Suprapubic skin (tissue), 4 donors: ENCODE results near the gene FXYD4. TPM values are rescaled to one million over a fixed set of nuclear protein-coding genes. Genes with fewer than 3 reads are reported as not detected.

Source experiments
- DNase-seq, 2 donors: peaks; one replicate each; pipeline ENCODE4 v3.0.0-alpha.2; 2019; ENCODE audit warnings: low spot score in 2 of 2
- H3K27ac ChIP-seq: fragments of 200-600 bp; sonication (generic); one replicate; pipeline ENCODE4 v1.5.1; 2019
- H3K27me3 ChIP-seq: fragments of 200-600 bp; sonication (generic); one replicate; pipeline ENCODE4 v1.5.1; 2019
- H3K36me3 ChIP-seq: fragments of 200-600 bp; sonication (generic); one replicate; pipeline ENCODE4 v1.5.1; 2019
- H3K4me1 ChIP-seq: fragments of 200-600 bp; sonication (generic); one replicate; pipeline ENCODE4 v1.5.1; 2019
- H3K4me3 ChIP-seq: fragments of 200-600 bp; sonication (generic); one replicate; pipeline ENCODE4 v1.5.1; 2019; ENCODE audit warnings: mild to moderate bottlenecking
- H3K9me3 ChIP-seq: fragments of 200-600 bp; sonication (generic); one replicate; pipeline ENCODE4 v1.5.1; 2019
- CTCF ChIP-seq, 2 donors: fragments of 200-600 bp in 1 of 2; fragments of 450-650 bp in 1 of 2; sonication (generic) in 1 of 2; IDR thresholded peaks; one replicate each; pipeline ENCODE4 v1.5.1; 2016 to 2019; ENCODE audit warnings: antibody characterized with exemption in 2 of 2, mild to moderate bottlenecking in 1 of 2, moderate library complexity in 1 of 2
- EP300 ChIP-seq: sonication (generic); formaldehyde crosslinking; IDR thresholded peaks from one replicate; pipeline ENCODE4 v1.6.1; 2017; ENCODE audit warnings: antibody characterized with exemption
- POLR2A ChIP-seq, 2 donors: fragments of 450-650 bp; IDR thresholded peaks; one replicate each; pipeline ENCODE4 v1.6.1; 2017; ENCODE audit warnings: antibody characterized with exemption in 2 of 2, mild to moderate bottlenecking in 2 of 2, moderate library complexity in 2 of 2
- POLR2AphosphoS5 ChIP-seq, 3 donors: sonication (generic); formaldehyde crosslinking; IDR thresholded peaks; one replicate each; pipeline ENCODE4 v1.6.1; 2017; ENCODE audit warnings: antibody characterized with exemption in 3 of 3
- WGBS: methylation state at CpG from one replicate; pipeline ENCODE4 v1.1.5; 2018; 5-methylcytosine and 5-hydroxymethylcytosine counted together
- total RNA-seq, 4 donors: library from RNA; depleted of rRNA; stranded (reverse); fragments of >200 nt; gene quantifications; one replicate each; pipeline ENCODE4 v1.1.0, GENCODE V29; 2016

Gene FXYD4
- total RNA-seq, 4 donors from 2014 or later: not detected

DNA sequence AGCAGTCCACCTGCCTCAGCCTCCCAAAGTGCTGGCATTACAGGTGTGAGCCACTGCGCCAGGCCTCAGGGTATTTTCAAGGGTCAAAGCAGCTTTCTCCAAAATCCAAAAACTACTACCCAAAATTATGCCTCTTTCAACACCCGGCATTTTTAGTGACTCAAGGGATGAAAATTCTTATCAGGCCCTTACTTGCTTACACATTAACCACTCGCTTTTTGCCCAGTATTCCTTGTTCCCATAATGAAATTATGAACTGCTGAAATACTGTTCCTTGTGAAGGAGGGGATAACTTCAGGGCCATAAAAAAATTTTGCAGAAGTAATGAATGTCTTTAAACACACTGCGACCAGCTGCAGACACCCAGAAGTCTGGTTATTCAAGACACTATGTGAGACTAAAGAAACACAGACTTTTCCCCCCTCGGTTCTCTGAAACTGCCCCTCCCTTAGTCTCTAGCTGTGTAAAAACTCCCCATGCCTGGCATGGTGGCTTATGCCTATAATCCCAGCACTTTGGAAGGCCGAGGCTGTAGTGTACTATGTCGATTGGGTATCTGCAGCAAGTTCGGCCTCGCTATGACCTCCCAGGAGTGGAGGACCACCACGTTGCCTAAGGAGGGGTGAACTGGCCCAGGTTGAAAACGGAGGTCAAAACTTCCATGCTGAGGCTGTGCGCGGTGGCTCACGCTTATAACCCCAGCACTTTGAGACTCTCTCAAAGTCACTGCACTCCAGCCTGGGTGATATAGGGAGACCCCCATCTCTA, 12.0 kb downstream of the FXYD4 start:
- Histone ChIP-seq H3K4me3 (no peak overlapping the region), H3K36me3 (peaks cover 37% of the 10 kb centered on the region), H3K4me1 (no peaks in the 10 kb centered on the region), H3K9me3 (no peaks in the 10 kb centered on the region), H3K27me3 (no peaks in the 10 kb centered on the region), H3K27ac (no peak overlapping the region)
- TF ChIP-seq POLR2AphosphoS5 (IDR thresholded peaks at IDR 0.05): no peak
- TF ChIP-seq POLR2A (IDR thresholded peaks at IDR 0.05): no peak
- no peak for TF ChIP-seq EP300
- no peak for TF ChIP-seq CTCF (IDR thresholded peaks at IDR 0.05)
- 58% methylated on average over 14 of the region's 14 CpGs for WGBS
- no peak for DNase-seq

- no peaks in the 10 kb centered on the region for H3K27me3 ChIP-seq
- peaks cover 48% of the 10 kb centered on the region for H3K36me3 ChIP-seq
Observed at GRCh38 chr10:43384252-43385221, 13.1 kb downstream of the FXYD4 start.

DNA sequence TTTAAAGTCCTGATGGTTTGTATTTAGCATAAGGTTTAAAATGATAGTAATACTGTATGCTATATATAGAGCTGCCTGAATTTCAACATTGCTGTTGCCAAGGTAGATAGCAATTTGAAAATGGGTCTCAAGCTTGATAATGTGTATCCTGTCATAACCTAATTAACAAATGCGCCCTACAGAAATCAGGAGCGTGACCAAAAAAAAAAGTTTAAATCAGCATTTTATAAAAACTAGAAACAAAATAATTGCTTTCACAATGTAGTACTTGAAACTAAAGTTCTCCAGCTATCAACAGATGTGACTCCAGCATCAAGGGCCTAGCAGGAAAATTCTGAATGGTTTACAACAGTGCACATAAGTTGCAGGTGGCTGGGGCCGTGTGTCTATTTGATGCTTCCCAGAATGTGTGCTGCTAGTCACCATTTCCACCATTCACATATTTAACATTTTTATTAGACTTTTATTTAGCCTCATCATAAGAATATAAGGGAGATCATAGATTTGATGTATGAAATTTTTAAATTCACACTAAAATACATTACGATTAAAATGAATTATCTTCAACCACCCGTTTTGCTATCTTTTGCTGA, 14.1 kb downstream of the FXYD4 start:
- Histone ChIP-seq H3K4me1 (peaks cover 8% of the 10 kb centered on the region), H3K9me3 (no peaks in the 10 kb centered on the region), H3K36me3 (peaks cover 58% of the 10 kb centered on the region), H3K4me3 (no peak overlapping the region), H3K27ac (no peak overlapping the region), H3K27me3 (no peaks in the 10 kb centered on the region)
- TF ChIP-seq POLR2AphosphoS5 (IDR thresholded peaks at IDR 0.05) (no peak), CTCF (IDR thresholded peaks at IDR 0.05) (no peak), EP300 (no peak), POLR2A (IDR thresholded peaks at IDR 0.05) (no peak)
- no peak for DNase-seq
- WGBS: 79% methylated on average over 5 of the region's 5 CpGs

More at GRCh38 chr10:43384252-43385221, 13.1 kb downstream of the FXYD4 start:
- H3K9me3 ChIP-seq: no peaks in the 10 kb centered on the region
- no peak for DNase-seq
- 82% methylated on average over 10 of the region's 10 CpGs for WGBS
- H3K4me3 ChIP-seq: no peak overlapping the region
- peaks cover under 1% of the 10 kb centered on the region for H3K4me1 ChIP-seq
- TF ChIP-seq POLR2A (IDR thresholded peaks at IDR 0.05) (no peak), POLR2AphosphoS5 (IDR thresholded peaks at IDR 0.05) (no peak), CTCF (IDR thresholded peaks at IDR 0.05) (no peak)
- H3K27ac ChIP-seq: no peak overlapping the region

- H3K4me3 ChIP-seq: no peak overlapping the region
- no peak overlapping the region for H3K27ac ChIP-seq
- TF ChIP-seq CTCF (IDR thresholded peaks at IDR 0.05): no peak
- TF ChIP-seq POLR2A (IDR thresholded peaks at IDR 0.05): no peak
- no peak for TF ChIP-seq POLR2AphosphoS5 (IDR thresholded peaks at IDR 0.05)
- TF ChIP-seq EP300: no peak
- H3K9me3 ChIP-seq: no peaks in the 10 kb centered on the region
- H3K27me3 ChIP-seq: no peaks in the 10 kb centered on the region
- WGBS: 77% methylated on average over 4 of the region's 4 CpGs
- H3K4me1 ChIP-seq: peaks cover 19% of the 10 kb centered on the region
- no peak for DNase-seq
- peaks cover 68% of the 10 kb centered on the region for H3K36me3 ChIP-seq
Observed at GRCh38 chr10:43386549-43386948, 15.1 kb downstream of the FXYD4 start.
